K562 (cell line): Measurements from ENCODE around the gene KRR1.

Experiments used
- AFF4 ChIP-seq: sonication (generic); formaldehyde crosslinking; IDR thresholded peaks from 2 replicates; pipeline ENCODE4 v1.8.0; 2023; ENCODE audit warnings: mild to moderate bottlenecking, missing genetic modification reagents
- CHD1 ChIP-seq: fragments of 200-600 bp; sonication (generic); IDR thresholded peaks from one replicate; pipeline ENCODE4 v1.6.1; 2012; ENCODE audit warnings: mild to moderate bottlenecking, moderate library complexity, low read length, inconsistent platforms
- CREB1 ChIP-seq, 2 experiments: sonication (generic) in 1 of 2; formaldehyde crosslinking in 1 of 2; IDR thresholded peaks; 2 replicates each; pipeline versions ENCODE4 v1.6.1 to v1.8.0; 2012 to 2022; ENCODE audit warnings: inconsistent platforms in 1 of 2, mild to moderate bottlenecking in 1 of 2, missing genetic modification reagents in 1 of 2, moderate library complexity in 1 of 2
- POLR2A ChIP-seq: fragments of 450-650 bp; conservative IDR thresholded peaks from 2 replicates; pipeline ENCODE4 v1.6.1; 2016

- TF ChIP-seq POLR2A (no peak), CREB1 (IDR thresholded peaks at IDR 0.05) (no peak), CREB1 (CRISPR knock-in tag; IDR thresholded peaks at IDR 0.05) (no peak), CHD1 (no peak), AFF4 (CRISPR knock-in tag) (no peak)
These were observed 66.8 kb downstream of the KRR1 start for GRCh38 chr12:75444429-75445136.
